GM23248 (cell line): Measurements from ENCODE around the gene PPM1H.

ENCODE experiments used
- EZH2 ChIP-seq: fragments of 200-600 bp; sonication (generic); IDR thresholded peaks from 2 replicates; pipeline ENCODE4 v1.6.1; 2018; ENCODE audit warnings: antibody characterized with exemption, mild to moderate bottlenecking; ENCODE audit not compliant: insufficient read depth, poor library complexity, severe bottlenecking
- EZH2phosphoT487 ChIP-seq: fragments of 200-600 bp; sonication (generic); IDR thresholded peaks from 2 replicates; pipeline ENCODE4 v1.6.1; 2018; ENCODE audit warnings: antibody characterized with exemption, moderate library complexity, mild to moderate bottlenecking, low read depth; ENCODE audit not compliant: insufficient read depth

DNA sequence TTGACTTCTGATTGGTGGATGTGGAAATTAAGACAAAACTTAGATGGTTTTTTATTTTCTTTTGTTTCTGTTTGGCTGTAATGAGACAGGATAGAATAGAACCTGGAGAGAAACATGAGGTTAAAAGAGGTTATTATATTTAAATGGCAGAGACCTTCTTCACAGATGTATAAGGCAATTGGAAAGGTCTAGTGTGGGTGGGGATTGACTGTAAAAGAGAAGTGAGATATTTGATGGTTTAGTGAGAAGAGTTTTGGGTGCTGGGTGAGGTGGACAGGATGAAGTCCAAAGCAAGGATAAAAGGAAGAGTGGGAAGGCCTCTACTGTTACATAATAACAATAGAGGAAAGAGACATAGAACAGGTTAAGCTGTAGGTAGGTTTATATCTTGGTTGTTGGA, 43.8 kb upstream of the PPM1H start:
- TF ChIP-seq EZH2 (no peak), EZH2phosphoT487 (no peak)
